SU-DHL-6 (cell line): ENCODE measurements around the gene ITGAV.

ENCODE experiments used
- H2AFZ ChIP-seq: fragments of 200-600 bp; sonication (generic); 2 replicates; pipeline ENCODE4 v1.6.1; 2014; ENCODE audit warnings: low read depth, mild to moderate bottlenecking, moderate library complexity, mixed read lengths, antibody characterized with exemption, low read length; ENCODE audit not compliant: severe bottlenecking
- H3F3A ChIP-seq: fragments of 200-600 bp; shearing (Covaris generic); 2 replicates; pipeline ENCODE4 v1.6.0; 2016; ENCODE audit warnings: antibody characterized with exemption, mild to moderate bottlenecking; ENCODE audit not compliant: insufficient read depth
- H3K27ac ChIP-seq: fragments of 200-600 bp; sonication (generic); 2 replicates; pipeline ENCODE4 v1.5.1; 2016; ENCODE audit warnings: low read depth, mild to moderate bottlenecking, low read length, moderate library complexity, mixed read lengths
- H3K27me3 ChIP-seq: fragments of 200-600 bp; sonication (generic), shearing (Covaris generic); 2 replicates; pipeline ENCODE4 v1.6.0; 2014; ENCODE audit warnings: mild to moderate bottlenecking, low read length
- H3K36me3 ChIP-seq: fragments of 200-600 bp; sonication (generic); 2 replicates; pipeline ENCODE4 v1.6.1; 2014; ENCODE audit warnings: mild to moderate bottlenecking, low read length, mixed read lengths
- H3K4me2 ChIP-seq: fragments of 300-600, 200-600 bp; shearing (Covaris generic), sonication (generic); 2 replicates; pipeline ENCODE4 v1.6.0; 2014; ENCODE audit warnings: low read length, low read depth, mild to moderate bottlenecking; ENCODE audit not compliant: poor library complexity, severe bottlenecking
- H3K4me3 ChIP-seq: fragments of 200-600 bp; sonication (generic); 2 replicates; pipeline ENCODE4 v1.5.1; 2014; ENCODE audit warnings: antibody characterized with exemption, low read length, mild to moderate bottlenecking, mixed read lengths; ENCODE audit not compliant: insufficient read depth, poor library complexity, severe bottlenecking
- H3K79me2 ChIP-seq: fragments of 200-600 bp; sonication (generic); 2 replicates; pipeline ENCODE4 v1.6.1; 2014; ENCODE audit warnings: mild to moderate bottlenecking, low read length, moderate library complexity; ENCODE audit not compliant: insufficient read depth
- H3K9ac ChIP-seq: fragments of 200-600 bp; sonication (generic); 2 replicates; pipeline ENCODE4 v1.7.0; 2014; ENCODE audit warnings: mild to moderate bottlenecking, low read length
- H3K9me2 ChIP-seq: fragments of 200-600 bp; sonication (generic); replicated peaks from 2 replicates; pipeline ENCODE4 v1.6.1; 2014; ENCODE audit warnings: low read length; ENCODE audit not compliant: insufficient read depth
- H3K9me3 ChIP-seq: fragments of 200-600 bp; sonication (generic); 2 replicates; pipeline ENCODE4 v1.6.1; 2014; ENCODE audit warnings: low read length, mixed read lengths; ENCODE audit not compliant: insufficient read depth
- H4K20me1 ChIP-seq: fragments of 200-600 bp; sonication (generic); 2 replicates; pipeline ENCODE4 v1.6.1; 2014; ENCODE audit warnings: low read depth, mild to moderate bottlenecking, antibody characterized with exemption, low read length, moderate library complexity, mixed read lengths
- EZH2phosphoT487 ChIP-seq: fragments of 200-600 bp; sonication (generic), shearing (Covaris generic); conservative IDR thresholded peaks from 2 replicates; pipeline ENCODE4 v1.6.1; 2018; ENCODE audit warnings: mild to moderate bottlenecking, antibody characterized with exemption, low read length, moderate library complexity, mixed read lengths
- TF ChIP-seq, protein P1 (sequence below): fragments of 200-600 bp; sonication (generic); IDR thresholded peaks from one replicate; pipeline ENCODE4 v1.5.1; 2017; ENCODE audit warnings: antibody characterized with exemption, mild to moderate bottlenecking, low read length, moderate library complexity; ENCODE audit not compliant: insufficient read depth, poor library complexity, severe bottlenecking

Gene ITGAV

DNA sequence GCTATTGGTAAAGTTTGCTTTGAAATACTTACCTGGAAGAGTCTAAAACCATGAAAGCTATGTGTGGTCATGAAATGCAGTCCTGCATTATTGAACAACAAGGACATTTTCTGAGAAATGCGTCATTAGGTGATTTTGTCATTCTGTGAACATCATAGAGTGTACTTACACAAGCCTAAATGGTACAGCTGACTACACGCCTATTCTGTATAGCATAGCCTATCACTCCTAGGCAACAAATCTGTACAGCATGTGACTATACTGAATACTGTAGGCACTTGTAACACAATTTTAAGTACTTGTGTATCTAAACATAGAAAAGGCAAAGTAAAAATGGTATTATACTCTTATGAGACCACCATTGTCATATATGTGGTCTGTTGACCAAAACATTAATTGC, 112.2 kb downstream of the ITGAV start:
- no peaks in the 10 kb centered on the region; the same call in 1 of the 2 replicates for H3K9me2 ChIP-seq
- H3K27ac ChIP-seq = no peak overlapping the region
- no peaks in the 10 kb centered on the region for H3K79me2 ChIP-seq
- no peak overlapping the region for H2AFZ ChIP-seq
- H3K4me2 ChIP-seq = no peak overlapping the region
- H3K9ac ChIP-seq = no peak overlapping the region
- no peak overlapping the region for H3K4me3 ChIP-seq
- no peaks in the 10 kb centered on the region for H3K27me3 ChIP-seq
- H3K9me3 ChIP-seq = no peaks in the 10 kb centered on the region
- no peaks in the 10 kb centered on the region for H3F3A ChIP-seq
- no peaks in the 10 kb centered on the region for H3K36me3 ChIP-seq
- H4K20me1 ChIP-seq = no peaks in the 10 kb centered on the region
- TF ChIP-seq, protein P1, sequence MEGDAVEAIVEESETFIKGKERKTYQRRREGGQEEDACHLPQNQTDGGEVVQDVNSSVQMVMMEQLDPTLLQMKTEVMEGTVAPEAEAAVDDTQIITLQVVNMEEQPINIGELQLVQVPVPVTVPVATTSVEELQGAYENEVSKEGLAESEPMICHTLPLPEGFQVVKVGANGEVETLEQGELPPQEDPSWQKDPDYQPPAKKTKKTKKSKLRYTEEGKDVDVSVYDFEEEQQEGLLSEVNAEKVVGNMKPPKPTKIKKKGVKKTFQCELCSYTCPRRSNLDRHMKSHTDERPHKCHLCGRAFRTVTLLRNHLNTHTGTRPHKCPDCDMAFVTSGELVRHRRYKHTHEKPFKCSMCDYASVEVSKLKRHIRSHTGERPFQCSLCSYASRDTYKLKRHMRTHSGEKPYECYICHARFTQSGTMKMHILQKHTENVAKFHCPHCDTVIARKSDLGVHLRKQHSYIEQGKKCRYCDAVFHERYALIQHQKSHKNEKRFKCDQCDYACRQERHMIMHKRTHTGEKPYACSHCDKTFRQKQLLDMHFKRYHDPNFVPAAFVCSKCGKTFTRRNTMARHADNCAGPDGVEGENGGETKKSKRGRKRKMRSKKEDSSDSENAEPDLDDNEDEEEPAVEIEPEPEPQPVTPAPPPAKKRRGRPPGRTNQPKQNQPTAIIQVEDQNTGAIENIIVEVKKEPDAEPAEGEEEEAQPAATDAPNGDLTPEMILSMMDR = no peak
- no peak for TF ChIP-seq EZH2phosphoT487

DNA sequence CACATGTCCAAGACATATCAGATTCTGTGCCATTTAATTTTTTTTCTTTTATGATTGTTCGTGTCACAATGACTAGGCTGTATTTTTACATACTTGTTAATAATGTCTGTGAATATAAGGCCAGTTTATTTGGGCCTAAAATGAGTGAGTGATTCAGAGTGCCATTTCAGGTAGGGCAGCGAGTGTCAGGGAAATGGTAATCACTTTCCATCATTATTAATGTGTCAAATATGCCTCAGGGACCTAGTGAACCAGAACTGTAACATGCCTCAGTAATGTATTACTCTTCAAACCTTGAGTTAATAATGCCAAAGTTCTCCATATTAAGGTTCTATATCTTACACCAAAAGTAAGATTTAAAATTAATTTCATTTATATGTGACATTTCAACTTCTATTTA, 112.6 kb downstream of the ITGAV start:
- Histone ChIP-seq H2AFZ (no peak overlapping the region), H3K9me2 (no peaks in the 10 kb centered on the region; the same call in 1 of the 2 replicates), H3K9ac (no peak overlapping the region), H4K20me1 (no peaks in the 10 kb centered on the region), H3K9me3 (no peaks in the 10 kb centered on the region), H3K79me2 (no peaks in the 10 kb centered on the region), H3F3A (no peaks in the 10 kb centered on the region), H3K27ac (no peak overlapping the region), H3K27me3 (no peaks in the 10 kb centered on the region), H3K4me3 (no peak overlapping the region), H3K36me3 (no peaks in the 10 kb centered on the region), H3K4me2 (no peak overlapping the region)
- TF ChIP-seq, protein P1 = no peak
- no peak for TF ChIP-seq EZH2phosphoT487

DNA sequence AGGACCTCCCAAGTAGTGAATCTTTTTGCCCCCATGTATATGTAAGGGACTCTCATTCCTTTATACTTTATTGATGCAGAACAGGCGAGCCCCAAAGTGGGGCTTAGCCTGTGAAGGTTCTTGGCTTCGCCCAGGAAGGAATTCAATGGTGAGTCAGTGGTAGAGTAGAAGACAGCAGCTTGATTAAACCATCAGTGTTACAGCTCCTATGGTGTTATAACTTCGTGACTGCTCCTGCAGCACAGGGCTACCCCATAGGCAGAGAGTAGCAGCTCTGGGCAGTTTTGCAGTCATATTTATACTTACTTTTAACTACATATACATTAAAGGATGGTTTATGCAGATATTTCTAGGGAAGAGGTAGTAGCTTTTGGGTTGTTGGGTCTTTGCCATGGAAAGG, 115.0 kb downstream of the ITGAV start:
- H4K20me1 ChIP-seq = no peaks in the 10 kb centered on the region
- H2AFZ ChIP-seq = no peak overlapping the region
- no peak overlapping the region for H3K4me2 ChIP-seq
- TF ChIP-seq, protein P1 = no peak
- TF ChIP-seq EZH2phosphoT487 = no peak
- H3K9me2 ChIP-seq = no peaks in the 10 kb centered on the region; the same call in 1 of the 2 replicates
- H3K9me3 ChIP-seq = no peaks in the 10 kb centered on the region
- no peak overlapping the region for H3K9ac ChIP-seq
- no peaks in the 10 kb centered on the region for H3K36me3 ChIP-seq
- no peaks in the 10 kb centered on the region for H3K27me3 ChIP-seq
- no peak overlapping the region for H3K4me3 ChIP-seq
- H3K79me2 ChIP-seq = no peaks in the 10 kb centered on the region
- no peak overlapping the region for H3K27ac ChIP-seq
- H3F3A ChIP-seq = no peaks in the 10 kb centered on the region
